ENCODE results near the gene STK38L. TPM values are rescaled to one million over a fixed set of nuclear protein-coding genes. Genes with fewer than 3 reads are reported as not detected.

Gene STK38L
- total RNA-seq, 1 experiment from 2014 or later, result 4.1 TPM

- Histone ChIP-seq H3K36me3 (no peaks in the 10 kb centered on the region), H3K27me3 (no peaks in the 10 kb centered on the region), H3K4me3 (no peak overlapping the region), H3K9me3 (no peaks in the 10 kb centered on the region)
- no peak for DNase-seq
These were observed 80.4 kb downstream of the STK38L start for GRCh38 chr12:27324530-27324929.

- Histone ChIP-seq H3K9me3 (no peaks in the 10 kb centered on the region), H3K4me3 (peak overlapping the region; percentile 0; the same call in 1 of the 2 replicates), H3K27me3 (no peaks in the 10 kb centered on the region), H3K36me3 (no peaks in the 10 kb centered on the region)
- no peak for DNase-seq
These were observed 86.8 kb downstream of the STK38L start for GRCh38 chr12:27330846-27331245.

GRCh38 chr12:27331291-27331926 is 87.3 kb downstream of the STK38L start:
- DNase-seq, result peak; percentile 59
- Histone ChIP-seq H3K27me3 (no peaks in the 10 kb centered on the region), H3K9me3 (no peaks in the 10 kb centered on the region), H3K36me3 (no peaks in the 10 kb centered on the region), H3K4me3 (peak overlapping the region; percentile 0; the same call in 1 of the 2 replicates)

- H3K36me3 ChIP-seq, result no peaks in the 10 kb centered on the region
- no peaks in the 10 kb centered on the region for H3K9me3 ChIP-seq
- H3K27me3 ChIP-seq, result no peaks in the 10 kb centered on the region
- DNase-seq, result no peak
- H3K4me3 ChIP-seq, result peak overlapping the region; percentile 67
These were observed 87.8 kb downstream of the STK38L start for GRCh38 chr12:27331927-27332324.

GRCh38 chr12:27332407-27332713 is 88.3 kb downstream of the STK38L start:
- Histone ChIP-seq H3K4me3 (peak overlapping the region; percentile 67), H3K27me3 (no peaks in the 10 kb centered on the region), H3K36me3 (no peaks in the 10 kb centered on the region), H3K9me3 (no peaks in the 10 kb centered on the region)
- DNase-seq, result no peak

GRCh38 chr12:27332714-27333402 is 88.8 kb downstream of the STK38L start, which contains the start of gene BMAL2:
TSS of gene BMAL2 (plus strand) at chr12:27332836. CDS start at chr12:27333073, 237 bp downstream.
- H3K4me3 ChIP-seq, result peak within 1 kb of the TSS; percentile 67
- H3K9me3 ChIP-seq, result no peaks in the 10 kb centered on the region
- H3K27me3 ChIP-seq, result no peaks in the 10 kb centered on the region
- DNase-seq, result peak; percentile 77
- H3K36me3 ChIP-seq, result no peaks in the 10 kb centered on the region

GRCh38 chr12:27333403-27334009 is 89.4 kb downstream of the STK38L start:
- no peaks in the 10 kb centered on the region for H3K9me3 ChIP-seq
- no peaks in the 10 kb centered on the region for H3K27me3 ChIP-seq
- H3K36me3 ChIP-seq, result no peaks in the 10 kb centered on the region
- H3K4me3 ChIP-seq, result peak overlapping the region; percentile 67
- DNase-seq, result peak; percentile 38

- no peaks in the 10 kb centered on the region for H3K27me3 ChIP-seq
- peak overlapping the region; percentile 67 for H3K4me3 ChIP-seq
- peaks cover 5% of the 10 kb centered on the region; the same call in 1 of the 2 replicates for H3K36me3 ChIP-seq
- H3K9me3 ChIP-seq, result no peaks in the 10 kb centered on the region
- DNase-seq, result no peak
These were observed 90.1 kb downstream of the STK38L start for GRCh38 chr12:27334042-27334720.

GRCh38 chr12:27334721-27335082 is 90.6 kb downstream of the STK38L start:
- Histone ChIP-seq H3K36me3 (peaks cover 5% of the 10 kb centered on the region; the same call in 1 of the 2 replicates), H3K4me3 (no peak overlapping the region), H3K27me3 (no peaks in the 10 kb centered on the region), H3K9me3 (no peaks in the 10 kb centered on the region; the same call in 1 of the 2 replicates)
- no peak for DNase-seq

GRCh38 chr12:27335364-27336281 is 91.5 kb downstream of the STK38L start:
- no peaks in the 10 kb centered on the region for H3K27me3 ChIP-seq
- H3K36me3 ChIP-seq, result peaks cover 5% of the 10 kb centered on the region; the same call in 1 of the 2 replicates
- no peak for DNase-seq
- H3K4me3 ChIP-seq, result no peak overlapping the region
- H3K9me3 ChIP-seq, result peaks cover 5% of the 10 kb centered on the region

GRCh38 chr12:27336282-27336653 is 92.2 kb downstream of the STK38L start:
- Histone ChIP-seq H3K27me3 (no peaks in the 10 kb centered on the region), H3K9me3 (peaks cover 5% of the 10 kb centered on the region), H3K4me3 (no peak overlapping the region), H3K36me3 (peaks cover 5% of the 10 kb centered on the region; the same call in 1 of the 2 replicates)
- no peak for DNase-seq

- Histone ChIP-seq H3K27me3 (no peaks in the 10 kb centered on the region), H3K4me3 (no peak overlapping the region), H3K36me3 (peaks cover 5% of the 10 kb centered on the region; the same call in 1 of the 2 replicates), H3K9me3 (peaks cover 5% of the 10 kb centered on the region)
- no peak for DNase-seq
These were observed 93.3 kb downstream of the STK38L start for GRCh38 chr12:27337376-27337775.

- Histone ChIP-seq H3K4me3 (no peak overlapping the region), H3K27me3 (no peaks in the 10 kb centered on the region), H3K9me3 (peaks cover 5% of the 10 kb centered on the region), H3K36me3 (peaks cover 5% of the 10 kb centered on the region; the same call in 1 of the 2 replicates)
- DNase-seq, result no peak
These were observed 94.4 kb downstream of the STK38L start for GRCh38 chr12:27338473-27338872.

- no peak overlapping the region for H3K4me3 ChIP-seq
- no peaks in the 10 kb centered on the region for H3K27me3 ChIP-seq
- peaks cover 5% of the 10 kb centered on the region; the same call in 1 of the 2 replicates for H3K36me3 ChIP-seq
- peaks cover 5% of the 10 kb centered on the region for H3K9me3 ChIP-seq
- peak; percentile 66 for DNase-seq
These were observed 96.9 kb downstream of the STK38L start for GRCh38 chr12:27340971-27341370.

GRCh38 chr12:27342536-27342935 is 98.5 kb downstream of the STK38L start:
- H3K9me3 ChIP-seq, result peaks cover 5% of the 10 kb centered on the region
- no peak overlapping the region for H3K4me3 ChIP-seq
- DNase-seq, result no peak
- no peaks in the 10 kb centered on the region for H3K27me3 ChIP-seq
- peaks cover 5% of the 10 kb centered on the region; the same call in 1 of the 2 replicates for H3K36me3 ChIP-seq
